HEK293 (cell line): ENCODE measurements around the gene TTC7B.

Source experiments
- BCL11A ChIP-seq: fragments of 450-650 bp; formaldehyde crosslinking; IDR thresholded peaks from 2 replicates; pipeline ENCODE4 v1.5.1; 2016; ENCODE audit warnings: low read depth, missing biosample characterization, missing genetic modification characterization
- BCL11B ChIP-seq: fragments of 450-650 bp; formaldehyde crosslinking; IDR thresholded peaks from 2 replicates; pipeline ENCODE4 v1.5.1; 2016; ENCODE audit warnings: low read depth, missing biosample characterization, missing genetic modification characterization
- GLIS1 ChIP-seq: fragments of 450-650 bp; formaldehyde crosslinking; IDR thresholded peaks from 2 replicates; pipeline ENCODE4 v1.5.1; 2016; ENCODE audit warnings: missing biosample characterization, missing genetic modification characterization
- GLIS2 ChIP-seq: fragments of 450-650 bp; formaldehyde crosslinking; IDR thresholded peaks from 2 replicates; pipeline ENCODE4 v1.5.1; 2016; ENCODE audit warnings: missing biosample characterization, missing genetic modification characterization
- MEIS1 ChIP-seq: sonication (generic); formaldehyde crosslinking; IDR thresholded peaks from 2 replicates; pipeline ENCODE4 v1.8.1; 2022; ENCODE audit warnings: missing genetic modification reagents, mild to moderate bottlenecking, borderline replicate concordance
- PRDM2 ChIP-seq: fragments of 450-650 bp; formaldehyde crosslinking; IDR thresholded peaks from 2 replicates; pipeline ENCODE4 v1.5.1; 2016; ENCODE audit warnings: missing biosample characterization, missing genetic modification characterization, borderline replicate concordance
- SETDB1 ChIP-seq: IDR thresholded peaks from one replicate; pipeline ENCODE4 v1.6.1; 2017; ENCODE audit warnings: mild to moderate bottlenecking, low read length, moderate library complexity, mixed read lengths; ENCODE audit not compliant: insufficient read length
- SP3 ChIP-seq: fragments of 450-650 bp; formaldehyde crosslinking; IDR thresholded peaks from 2 replicates; pipeline ENCODE4 v1.5.1; 2016; ENCODE audit warnings: missing biosample characterization, missing genetic modification characterization
- TCF7L2 ChIP-seq: IDR thresholded peaks from 2 replicates; pipeline ENCODE4 v1.6.1; 2011; ENCODE audit warnings: low read depth, mild to moderate bottlenecking, inconsistent platforms, low read length, moderate library complexity, borderline replicate concordance
- YY1 ChIP-seq: fragments of 450-650 bp; formaldehyde crosslinking; IDR thresholded peaks from 2 replicates; pipeline ENCODE4 v1.5.1; 2018; ENCODE audit warnings: missing biosample characterization, missing genetic modification characterization
- ZIC2 ChIP-seq: fragments of 450-650 bp; formaldehyde crosslinking; IDR thresholded peaks from 2 replicates; pipeline ENCODE4 v1.5.1; 2016; ENCODE audit warnings: missing biosample characterization, missing genetic modification characterization
- ZNF16 ChIP-seq: fragments of 450-650 bp; formaldehyde crosslinking; IDR thresholded peaks from 2 replicates; pipeline ENCODE4 v1.5.1; 2016; ENCODE audit warnings: low read depth, missing biosample characterization, missing genetic modification characterization
- ZNF175 ChIP-seq: fragments of 450-650 bp; formaldehyde crosslinking; IDR thresholded peaks from 2 replicates; pipeline ENCODE4 v1.5.1; 2016; ENCODE audit warnings: missing biosample characterization, missing genetic modification characterization
- ZNF19 ChIP-seq: fragments of 450-650 bp; formaldehyde crosslinking; IDR thresholded peaks from 2 replicates; pipeline ENCODE4; 2016; ENCODE audit warnings: missing biosample characterization, missing genetic modification characterization, low read depth
- ZNF2 ChIP-seq: fragments of 450-650 bp; formaldehyde crosslinking; IDR thresholded peaks from 2 replicates; pipeline ENCODE4 v1.5.1; 2016; ENCODE audit warnings: missing biosample characterization, missing genetic modification characterization
- ZNF211 ChIP-seq: fragments of 450-650 bp; formaldehyde crosslinking; IDR thresholded peaks from 2 replicates; pipeline ENCODE4 v1.5.1; 2016; ENCODE audit warnings: low read depth, missing biosample characterization, missing genetic modification characterization
- ZNF37A ChIP-seq: fragments of 450-650 bp; IDR thresholded peaks from 2 replicates; pipeline ENCODE4 v1.5.1; 2018; ENCODE audit warnings: missing biosample characterization, missing genetic modification characterization
- ZNF426 ChIP-seq: fragments of 450-650 bp; formaldehyde crosslinking; IDR thresholded peaks from 2 replicates; pipeline ENCODE4 v1.5.1; 2017; ENCODE audit warnings: missing biosample characterization, missing genetic modification characterization, mild to moderate bottlenecking, inconsistent platforms, moderate library complexity
- ZNF549 ChIP-seq: fragments of 450-650 bp; IDR thresholded peaks from 2 replicates; pipeline ENCODE4 v1.5.1; 2018; ENCODE audit warnings: missing biosample characterization, missing genetic modification characterization, mild to moderate bottlenecking, inconsistent platforms, moderate library complexity
- ZNF664 ChIP-seq: fragments of 450-650 bp; formaldehyde crosslinking; IDR thresholded peaks from 2 replicates; pipeline ENCODE4 v1.5.1; 2016; ENCODE audit warnings: missing biosample characterization, missing genetic modification characterization
- ZNF704 ChIP-seq: fragments of 450-650 bp; formaldehyde crosslinking; IDR thresholded peaks from 2 replicates; pipeline ENCODE4 v1.5.1; 2016; ENCODE audit warnings: missing biosample characterization, missing genetic modification characterization
- ZNF785 ChIP-seq: fragments of 450-650 bp; formaldehyde crosslinking; IDR thresholded peaks from 2 replicates; pipeline ENCODE4 v1.5.1; 2016; ENCODE audit warnings: missing biosample characterization, missing genetic modification characterization
- ZNF830 ChIP-seq: fragments of 450-650 bp; IDR thresholded peaks from 2 replicates; pipeline ENCODE4 v1.5.0; 2018; ENCODE audit warnings: missing biosample characterization, missing genetic modification characterization, low read depth, mild to moderate bottlenecking, moderate library complexity
- ZXDB ChIP-seq: fragments of 450-650 bp; formaldehyde crosslinking; IDR thresholded peaks from 2 replicates; pipeline ENCODE4 v1.5.1; 2016; ENCODE audit warnings: missing biosample characterization, missing genetic modification characterization
- TF ChIP-seq, protein P1 (sequence below): fragments of 450-650 bp; IDR thresholded peaks from 2 replicates; pipeline ENCODE4 v1.5.1; 2018; ENCODE audit warnings: missing biosample characterization, mild to moderate bottlenecking, missing genetic modification characterization
- TF ChIP-seq, protein P2 (sequence below): fragments of 450-650 bp; formaldehyde crosslinking; conservative IDR thresholded peaks from 2 replicates; pipeline ENCODE4 v1.5.1; 2016; ENCODE audit warnings: low read depth, missing biosample characterization, missing genetic modification characterization

Gene TTC7B

GRCh38 chr14:90475298-90475697 is 340.9 kb downstream of the TTC7B start (continued):
- TF ChIP-seq ZNF19 (tag by site-specific recombination) = no peak
- no peak for TF ChIP-seq MEIS1 (CRISPR knock-in tag)
- TF ChIP-seq ZNF549 (tag by site-specific recombination) = peak; percentile 62; the same call in 1 of the 2 replicates
- TF ChIP-seq, protein P1, sequence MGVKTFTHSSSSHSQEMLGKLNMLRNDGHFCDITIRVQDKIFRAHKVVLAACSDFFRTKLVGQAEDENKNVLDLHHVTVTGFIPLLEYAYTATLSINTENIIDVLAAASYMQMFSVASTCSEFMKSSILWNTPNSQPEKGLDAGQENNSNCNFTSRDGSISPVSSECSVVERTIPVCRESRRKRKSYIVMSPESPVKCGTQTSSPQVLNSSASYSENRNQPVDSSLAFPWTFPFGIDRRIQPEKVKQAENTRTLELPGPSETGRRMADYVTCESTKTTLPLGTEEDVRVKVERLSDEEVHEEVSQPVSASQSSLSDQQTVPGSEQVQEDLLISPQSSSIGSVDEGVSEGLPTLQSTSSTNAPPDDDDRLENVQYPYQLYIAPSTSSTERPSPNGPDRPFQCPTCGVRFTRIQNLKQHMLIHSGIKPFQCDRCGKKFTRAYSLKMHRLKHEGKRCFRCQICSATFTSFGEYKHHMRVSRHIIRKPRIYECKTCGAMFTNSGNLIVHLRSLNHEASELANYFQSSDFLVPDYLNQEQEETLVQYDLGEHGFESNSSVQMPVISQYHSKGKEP (tag by site-specific recombination) = no peak
- TF ChIP-seq BCL11A = no peak
- TF ChIP-seq SETDB1 = peak; percentile 90
- no peak for TF ChIP-seq BCL11B (tag by site-specific recombination)
- TF ChIP-seq ZNF426 (tag by site-specific recombination) = no peak
- TF ChIP-seq PRDM2 (tag by site-specific recombination) = no peak
- no peak for TF ChIP-seq SP3
- no peak for TF ChIP-seq TCF7L2
- no peak for TF ChIP-seq ZNF830 (tag by site-specific recombination)
- TF ChIP-seq ZNF2 (tag by site-specific recombination) = no peak
- no peak for TF ChIP-seq GLIS2 (tag by site-specific recombination)
- TF ChIP-seq ZXDB (tag by site-specific recombination) = no peak
- TF ChIP-seq ZNF175 = no peak
- TF ChIP-seq YY1 (tag by site-specific recombination) = no peak
- no peak for TF ChIP-seq ZNF37A (tag by site-specific recombination)
- TF ChIP-seq, protein P2, sequence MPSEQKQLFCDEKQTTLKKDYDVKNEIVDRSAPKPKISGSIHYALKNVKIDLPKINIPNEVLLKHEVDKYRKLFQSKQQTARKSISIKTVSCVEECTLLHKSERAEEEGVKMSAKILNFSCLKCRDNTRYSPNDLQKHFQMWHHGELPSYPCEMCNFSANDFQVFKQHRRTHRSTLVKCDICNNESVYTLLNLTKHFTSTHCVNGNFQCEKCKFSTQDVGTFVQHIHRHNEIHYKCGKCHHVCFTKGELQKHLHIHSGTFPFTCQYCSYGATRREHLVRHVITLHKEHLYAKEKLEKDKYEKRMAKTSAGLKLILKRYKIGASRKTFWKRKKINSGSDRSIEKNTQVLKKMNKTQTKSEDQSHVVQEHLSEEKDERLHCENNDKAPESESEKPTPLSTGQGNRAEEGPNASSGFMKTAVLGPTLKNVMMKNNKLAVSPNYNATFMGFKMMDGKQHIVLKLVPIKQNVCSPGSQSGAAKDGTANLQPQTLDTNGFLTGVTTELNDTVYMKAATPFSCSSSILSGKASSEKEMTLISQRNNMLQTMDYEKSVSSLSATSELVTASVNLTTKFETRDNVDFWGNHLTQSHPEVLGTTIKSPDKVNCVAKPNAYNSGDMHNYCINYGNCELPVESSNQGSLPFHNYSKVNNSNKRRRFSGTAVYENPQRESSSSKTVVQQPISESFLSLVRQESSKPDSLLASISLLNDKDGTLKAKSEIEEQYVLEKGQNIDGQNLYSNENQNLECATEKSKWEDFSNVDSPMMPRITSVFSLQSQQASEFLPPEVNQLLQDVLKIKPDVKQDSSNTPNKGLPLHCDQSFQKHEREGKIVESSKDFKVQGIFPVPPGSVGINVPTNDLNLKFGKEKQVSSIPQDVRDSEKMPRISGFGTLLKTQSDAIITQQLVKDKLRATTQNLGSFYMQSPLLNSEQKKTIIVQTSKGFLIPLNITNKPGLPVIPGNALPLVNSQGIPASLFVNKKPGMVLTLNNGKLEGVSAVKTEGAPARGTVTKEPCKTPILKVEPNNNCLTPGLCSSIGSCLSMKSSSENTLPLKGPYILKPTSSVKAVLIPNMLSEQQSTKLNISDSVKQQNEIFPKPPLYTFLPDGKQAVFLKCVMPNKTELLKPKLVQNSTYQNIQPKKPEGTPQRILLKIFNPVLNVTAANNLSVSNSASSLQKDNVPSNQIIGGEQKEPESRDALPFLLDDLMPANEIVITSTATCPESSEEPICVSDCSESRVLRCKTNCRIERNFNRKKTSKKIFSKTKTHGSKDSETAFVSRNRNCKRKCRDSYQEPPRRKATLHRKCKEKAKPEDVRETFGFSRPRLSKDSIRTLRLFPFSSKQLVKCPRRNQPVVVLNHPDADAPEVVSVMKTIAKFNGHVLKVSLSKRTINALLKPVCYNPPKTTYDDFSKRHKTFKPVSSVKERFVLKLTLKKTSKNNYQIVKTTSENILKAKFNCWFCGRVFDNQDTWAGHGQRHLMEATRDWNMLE (tag by site-specific recombination) = no peak
- TF ChIP-seq ZNF16 (tag by site-specific recombination) = no peak
- TF ChIP-seq ZNF704 (tag by site-specific recombination) = no peak
- no peak for TF ChIP-seq GLIS1
- TF ChIP-seq ZNF211 (tag by site-specific recombination) = no peak
- no peak for TF ChIP-seq ZNF785 (tag by site-specific recombination)
- TF ChIP-seq ZIC2 (tag by site-specific recombination) = no peak
- TF ChIP-seq ZNF664 (tag by site-specific recombination) = no peak
